Hematopoietic multipotent progenitor cell (in vitro differentiated cells): ENCODE results near the gene HSPB7. TPM values are rescaled to one million over a fixed set of nuclear protein-coding genes. Genes with fewer than 3 reads are reported as not detected.
"Not testable (repeated sequence)": the region's sequence is repeated elsewhere in the genome, so short reads cannot be mapped to it uniquely, and the experiment has no call there.

Experiments
- DNase-seq, 3 donors: peaks; one replicate each; pipeline ENCODE4 v3.0.0-alpha.2; 2011 to 2015; ENCODE audit warnings: low read depth in 2 of 3, low spot score in 2 of 3
- total RNA-seq: library from RNA; depleted of rRNA; stranded (reverse); fragments of >200 nt; gene quantifications from one replicate; pipeline ENCODE4 v1.2.3, GENCODE V29; 2012

The HSPB7 gene
- total RNA-seq, 1 donor: not detected

DNA sequence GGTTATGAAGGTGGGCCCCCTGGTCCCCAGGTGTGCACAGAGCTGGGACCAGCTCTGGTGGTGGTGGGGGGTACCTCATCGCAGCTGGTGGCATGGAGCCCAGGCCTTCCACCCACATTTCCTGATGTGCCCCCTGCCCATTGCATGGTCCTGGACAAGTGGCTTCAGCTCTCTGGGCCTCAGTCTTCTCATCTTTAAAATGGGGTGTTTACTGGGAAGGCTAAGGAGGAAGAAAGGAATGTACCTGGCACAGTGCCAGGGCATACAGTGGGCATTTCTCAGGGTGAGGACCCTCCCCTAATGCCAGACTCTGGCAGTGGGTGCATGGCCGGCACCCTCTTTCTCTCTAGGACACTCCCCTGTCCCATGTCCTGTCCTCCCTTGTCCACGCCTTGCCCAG, 33.2 kb upstream of the HSPB7 start:
- DNase-seq: no peak

DNA sequence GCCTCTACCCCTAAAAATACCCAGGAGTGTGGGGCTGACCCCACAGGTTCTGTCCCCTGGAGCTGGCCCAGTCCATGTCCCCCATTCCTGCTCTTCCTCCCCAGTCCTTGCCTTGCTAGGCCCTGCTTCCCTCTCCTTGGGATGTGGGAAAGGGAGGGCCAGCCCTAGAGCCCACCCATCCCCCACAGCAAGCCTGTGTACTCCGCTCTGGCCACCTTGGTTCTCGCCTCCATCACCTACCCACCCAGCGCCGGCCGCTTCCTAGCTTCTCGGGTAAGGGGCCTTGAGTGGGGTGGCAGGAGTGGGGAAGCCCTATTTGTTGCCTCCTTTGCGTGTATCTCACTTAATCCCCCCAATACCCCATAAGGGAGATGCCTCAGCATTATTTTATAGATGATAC, 32.5 kb upstream of the HSPB7 start:
- no peak for DNase-seq

DNA sequence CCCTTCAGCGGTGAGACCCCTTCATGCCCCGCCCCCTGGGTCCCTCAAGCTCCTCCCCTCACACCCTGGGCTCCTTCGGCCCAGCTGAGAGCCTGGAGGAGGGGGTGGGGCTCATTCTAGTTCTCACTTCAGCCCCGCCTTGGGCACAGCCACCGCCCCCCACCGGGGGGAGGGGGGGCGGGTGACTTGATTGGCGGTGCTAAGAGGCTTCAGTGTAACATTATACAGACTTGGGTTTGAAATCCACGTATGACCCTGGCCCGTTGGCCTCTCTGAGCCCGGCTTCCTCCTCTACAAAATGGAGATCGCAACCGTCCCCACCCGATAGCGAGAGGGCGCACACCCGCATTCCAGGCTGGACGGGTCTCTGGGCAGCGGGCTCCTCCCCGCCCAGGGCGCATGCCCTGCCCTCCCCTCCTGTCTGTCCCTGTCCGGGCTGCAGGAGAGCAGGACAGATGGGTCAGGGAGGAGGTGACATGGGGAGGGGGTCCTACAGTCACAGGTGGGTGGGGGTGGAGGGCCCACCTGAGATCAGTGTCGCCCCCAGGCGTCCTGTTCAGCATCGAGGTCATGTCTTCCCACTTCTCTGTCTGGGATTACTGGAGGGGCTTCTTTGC, 30.8 kb upstream of the HSPB7 start:
- DNase-seq: peak in 2 of 3 donors; percentile 87 to 89

DNA sequence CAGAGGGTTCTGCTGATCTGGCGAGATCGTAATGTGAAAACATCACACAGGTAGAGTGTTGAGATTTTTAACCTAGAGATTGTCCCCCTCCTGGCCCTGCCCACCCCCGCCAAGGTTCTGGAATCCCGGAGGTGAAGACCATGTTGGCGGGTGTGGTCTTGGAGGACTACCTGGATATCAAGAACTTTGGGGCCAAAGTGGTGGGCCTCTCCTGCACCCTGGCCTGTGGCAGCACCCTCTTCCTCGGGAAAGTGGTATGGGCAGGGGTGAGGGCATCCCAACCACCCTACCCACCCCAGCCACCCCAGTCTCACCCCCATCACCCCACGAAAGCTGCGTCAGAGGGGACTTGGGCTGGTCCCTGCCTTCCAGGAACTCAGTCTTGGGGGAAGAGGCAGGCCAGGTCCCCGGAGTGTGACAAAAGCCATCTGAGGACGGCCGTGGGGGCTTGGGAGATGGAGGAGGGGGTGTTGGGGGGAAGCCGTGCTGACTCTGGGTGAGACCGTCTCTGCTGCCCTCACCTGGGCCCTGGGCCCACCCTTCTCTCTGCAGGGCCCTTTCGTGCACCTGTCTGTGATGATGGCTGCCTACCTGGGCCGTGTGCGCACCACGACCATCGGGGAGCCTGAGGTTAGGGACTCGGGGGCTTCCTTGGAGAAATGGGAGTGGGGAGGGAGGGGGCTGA, 30.1 kb upstream of the HSPB7 start:
- DNase-seq: no peak

DNA sequence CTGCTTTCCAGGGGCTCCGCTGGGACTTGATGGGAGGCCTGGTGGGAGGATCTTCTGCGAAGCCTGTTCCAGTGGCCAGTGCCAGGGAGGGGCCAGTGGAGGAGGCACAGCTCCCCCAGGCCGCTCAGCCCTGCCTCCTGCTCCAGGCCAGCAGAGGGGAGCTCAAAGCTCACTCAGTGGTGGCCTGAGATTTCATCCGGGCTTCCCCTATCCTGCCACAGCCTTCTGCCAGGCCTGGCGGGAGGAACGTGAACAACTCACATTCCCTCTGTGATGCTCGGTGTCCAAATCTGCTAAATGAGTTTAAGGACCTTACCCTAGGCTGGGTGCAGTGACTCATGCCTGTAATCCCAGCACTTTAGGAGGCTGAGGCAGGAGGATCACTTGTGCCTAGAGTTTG, 29.0 kb upstream of the HSPB7 start:
- no peak for DNase-seq

DNA sequence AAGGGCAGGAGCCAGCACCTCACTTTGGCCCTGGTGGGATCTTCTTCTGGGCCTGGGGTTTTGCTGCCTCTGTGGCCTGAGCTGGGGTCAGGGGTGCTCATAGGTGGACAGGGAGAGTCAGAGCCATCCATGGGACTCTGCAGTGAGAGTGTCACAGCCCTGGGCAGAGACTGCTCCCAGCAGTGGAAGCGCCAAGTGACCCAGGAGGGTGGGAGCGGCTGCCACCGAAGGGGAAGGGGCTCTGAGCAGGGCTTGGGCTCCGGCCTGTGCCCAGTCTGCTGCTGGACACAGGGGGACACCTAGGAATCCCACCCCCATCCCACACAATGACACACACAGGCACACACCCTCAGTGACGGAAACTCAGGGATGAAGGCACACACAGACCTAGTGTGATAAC, 26.1 kb upstream of the HSPB7 start:
- DNase-seq: no peak

DNA sequence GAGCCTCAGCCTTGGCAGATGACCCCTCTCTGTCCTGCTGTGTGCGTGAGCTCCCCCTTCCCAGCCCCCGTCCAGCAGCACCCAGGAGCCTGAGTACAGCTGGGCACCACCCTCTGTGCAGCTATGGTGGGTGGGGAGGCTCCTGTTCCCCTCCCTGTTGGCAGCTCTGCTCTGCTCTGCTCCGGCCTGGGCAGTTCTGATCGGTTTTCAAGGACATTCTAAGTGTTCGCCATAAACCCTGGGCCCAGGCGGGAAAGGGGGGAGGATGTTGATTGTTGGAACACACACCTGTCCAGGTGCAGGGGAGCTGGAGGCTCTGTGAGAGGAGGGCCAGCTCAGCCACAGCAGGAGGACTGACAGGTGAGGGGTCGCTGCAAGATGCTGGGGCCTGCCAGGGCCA, 25.7 kb upstream of the HSPB7 start, which contains the start of gene CLCNKB:
Gene CLCNKB (plus strand): TSS at position 262 of the 400 bp plus-strand sequence. CDS start 711 bp downstream, outside the sequence.
- no peak for DNase-seq

DNA sequence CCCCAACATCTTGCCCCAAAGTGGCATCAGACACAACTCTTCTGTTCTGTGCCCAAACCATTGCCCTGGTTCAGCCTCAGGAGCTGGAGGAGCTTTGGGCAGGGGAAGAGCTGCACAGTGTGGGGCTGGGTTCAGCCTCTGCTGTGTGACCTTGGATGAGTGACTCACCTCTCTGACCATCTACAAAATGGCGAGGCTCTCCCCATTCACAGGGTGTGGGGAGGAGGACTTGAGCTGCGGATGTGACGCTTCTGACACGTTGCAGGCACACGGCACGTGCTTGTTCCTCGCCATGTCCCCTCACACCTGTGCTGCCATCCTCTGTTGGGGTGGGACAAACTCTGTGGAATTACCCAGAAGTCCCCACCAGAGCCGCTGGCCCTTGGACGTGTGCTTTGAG, 24.8 kb upstream of the HSPB7 start:
- not testable (repeated sequence) for DNase-seq

DNA sequence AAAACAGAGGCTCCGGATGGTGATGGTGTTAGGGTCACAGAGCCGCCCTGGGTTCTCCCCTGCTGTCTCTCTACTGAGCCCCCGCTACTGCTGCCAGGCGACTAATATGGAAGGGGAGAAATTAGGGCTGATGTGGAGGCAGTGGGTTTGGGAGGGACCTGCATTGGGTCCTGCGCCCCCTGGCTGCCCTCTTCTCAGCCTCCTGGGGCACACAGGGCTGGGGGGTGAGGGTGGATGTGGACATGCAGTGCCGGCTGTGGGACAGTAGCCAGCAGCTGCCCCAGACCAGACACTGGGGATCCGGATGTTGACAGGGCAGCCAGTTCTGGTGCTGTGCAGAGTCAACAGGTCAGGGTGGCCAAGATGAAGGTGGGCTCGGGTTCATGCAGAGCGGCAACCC, 24.3 kb upstream of the HSPB7 start:
- no peak for DNase-seq

DNA sequence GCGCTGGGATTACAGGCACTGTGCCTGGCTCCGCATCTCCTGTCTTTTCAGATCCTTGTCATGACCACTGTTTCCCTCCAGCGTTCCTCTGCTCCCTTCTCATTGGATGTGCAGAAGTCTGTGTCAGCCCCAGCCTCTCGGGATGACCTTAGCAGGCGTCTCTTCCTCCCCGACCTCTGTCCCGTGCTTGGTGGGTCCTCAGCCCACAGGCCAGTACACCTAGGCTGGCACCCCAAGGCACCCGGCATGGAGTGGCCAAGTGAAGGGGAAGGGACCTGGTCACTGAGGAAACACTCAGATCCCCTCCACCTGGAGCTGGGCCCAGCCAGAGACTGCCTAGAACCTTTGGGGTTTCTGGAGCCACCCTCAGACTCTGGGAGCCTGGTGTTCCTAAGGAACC, 23.4 kb upstream of the HSPB7 start:
- DNase-seq: no peak

DNA sequence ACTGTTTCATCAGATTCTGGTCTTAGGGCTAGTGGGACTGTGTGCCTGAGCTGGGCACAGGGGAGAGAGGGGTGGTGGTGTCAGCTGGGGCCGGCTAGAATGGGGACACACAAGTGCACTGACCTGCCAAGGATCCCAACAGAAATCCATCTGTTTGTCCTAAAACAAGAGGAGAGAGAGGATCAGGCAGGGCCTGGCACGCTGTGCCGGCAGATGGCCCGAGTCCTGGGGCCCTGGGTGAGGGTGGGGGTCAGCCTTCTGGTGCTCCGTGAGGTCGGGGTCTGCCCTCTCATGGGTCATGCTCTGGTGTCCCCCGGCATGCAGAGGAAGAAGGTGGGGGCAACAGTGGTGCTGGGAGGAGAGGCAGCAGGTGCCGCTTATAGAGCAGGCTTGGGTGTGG, 22.0 kb upstream of the HSPB7 start:
- not testable (repeated sequence) for DNase-seq

DNA sequence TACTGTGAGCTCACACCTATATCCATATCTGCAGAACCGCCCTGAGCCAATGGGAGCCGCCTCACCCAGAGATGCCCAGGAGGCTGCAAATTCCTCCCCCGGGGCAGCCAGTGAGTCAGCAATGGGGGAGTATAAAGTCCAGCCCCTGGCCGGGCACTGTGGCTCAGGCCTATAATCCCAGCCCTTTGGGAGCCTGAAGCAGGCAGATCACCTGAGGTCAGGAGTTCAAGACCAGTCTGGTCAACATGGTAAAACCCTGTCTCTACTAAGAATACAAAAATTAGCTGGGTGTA, 20.7 kb upstream of the HSPB7 start:
- no peak for DNase-seq

DNA sequence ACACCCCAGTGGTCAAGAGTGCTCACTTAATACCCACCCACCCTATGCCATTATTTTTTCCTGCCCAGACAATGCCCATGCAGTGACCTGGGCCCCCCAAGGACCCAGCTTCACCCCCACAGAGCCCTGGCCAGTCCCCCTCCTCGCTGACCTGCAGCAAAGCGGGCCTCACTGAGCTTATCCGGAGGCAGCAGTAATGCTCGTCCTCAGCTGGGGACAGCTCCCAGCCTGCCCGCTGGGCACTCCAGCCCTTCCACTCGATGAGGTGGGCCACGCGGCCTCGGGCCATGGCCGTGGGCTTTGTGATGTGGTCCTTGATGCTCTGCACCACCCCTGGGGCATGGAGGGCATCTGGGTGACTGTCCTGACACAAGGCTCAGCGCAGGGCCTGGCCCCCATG, 18.6 kb upstream of the HSPB7 start:
- DNase-seq: not testable (repeated sequence)

DNA sequence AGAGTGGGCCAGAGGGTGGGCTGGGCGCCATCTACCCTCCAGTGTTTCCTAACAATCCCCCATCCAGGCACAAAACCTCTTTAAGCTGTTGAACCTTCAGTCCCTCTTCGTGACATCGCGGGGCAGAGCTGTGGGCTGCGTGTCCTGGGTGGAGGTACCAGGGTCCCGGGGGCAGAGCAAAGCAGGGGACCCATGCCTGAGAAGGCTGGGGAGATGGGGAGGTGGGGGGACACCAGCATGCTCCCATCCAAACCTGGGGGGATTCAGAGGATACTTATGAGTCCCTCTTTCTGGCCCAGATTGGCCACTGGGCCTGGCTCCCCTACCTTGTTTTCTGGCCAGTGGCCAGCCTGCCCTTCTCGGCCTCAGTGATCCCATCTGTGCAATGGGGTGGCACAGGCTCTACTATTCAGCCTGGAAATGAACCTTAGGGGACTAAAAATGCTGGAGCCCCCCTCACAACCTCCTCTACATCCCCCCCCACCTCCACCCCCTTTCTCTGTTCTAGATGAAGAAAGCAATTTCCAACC, 15.3 kb upstream of the HSPB7 start:
- DNase-seq: not testable (repeated sequence)

DNA sequence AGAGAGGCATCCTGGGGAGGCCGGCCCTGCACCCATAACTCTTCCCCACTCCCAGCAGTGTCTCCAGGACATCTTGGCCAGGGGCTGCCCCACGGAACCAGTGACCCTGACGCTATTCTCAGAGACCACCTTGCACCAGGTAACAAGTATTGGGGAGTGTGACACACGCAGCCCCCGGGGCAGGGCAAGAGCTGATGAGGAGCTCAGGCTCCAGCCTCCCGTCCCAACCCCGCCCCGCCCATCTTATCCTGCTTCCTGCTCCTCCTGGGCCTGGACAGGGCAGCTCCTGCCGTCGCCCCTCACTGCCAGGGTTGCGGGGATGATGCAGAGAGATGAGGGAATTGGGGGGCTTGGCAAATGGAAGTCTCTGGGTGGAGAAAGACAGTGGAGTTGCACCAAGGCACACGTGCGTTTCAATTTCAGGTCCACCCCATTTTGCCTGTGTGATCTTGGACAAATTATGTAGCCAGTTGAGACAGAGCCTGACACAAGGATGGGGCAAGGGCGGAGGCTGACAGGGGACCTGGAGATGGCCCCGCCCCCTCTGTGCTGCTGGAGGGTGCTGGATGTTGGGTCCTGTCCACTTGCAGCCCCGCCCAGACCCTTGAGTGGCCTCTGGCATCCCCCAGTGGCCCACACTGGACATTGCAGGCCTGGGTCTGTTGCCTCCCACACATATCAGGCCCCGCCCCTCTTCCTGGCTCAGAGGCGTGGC, 14.7 kb upstream of the HSPB7 start:
- DNase-seq: peak in 2 of 3 donors; percentile 87 to 90

DNA sequence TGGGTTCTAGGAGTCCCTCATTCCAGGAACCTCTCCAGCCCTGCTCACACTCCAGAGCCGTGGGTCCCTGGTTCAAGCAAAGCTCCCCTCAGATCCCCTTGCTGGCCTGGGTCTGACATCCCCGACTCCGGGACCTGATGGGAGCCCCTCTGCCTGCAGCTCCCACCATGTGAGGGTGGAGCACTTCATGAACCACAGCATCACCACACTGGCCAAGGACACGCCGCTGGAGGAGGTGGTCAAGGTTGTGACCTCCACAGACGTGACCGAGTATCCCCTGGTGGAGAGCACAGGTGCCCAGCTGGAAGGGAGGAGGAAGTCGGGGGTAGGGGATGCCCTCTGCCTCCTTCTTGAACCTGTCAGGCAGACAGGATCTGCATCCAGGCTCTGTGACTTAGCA, 13.7 kb upstream of the HSPB7 start:
- DNase-seq: no peak

DNA sequence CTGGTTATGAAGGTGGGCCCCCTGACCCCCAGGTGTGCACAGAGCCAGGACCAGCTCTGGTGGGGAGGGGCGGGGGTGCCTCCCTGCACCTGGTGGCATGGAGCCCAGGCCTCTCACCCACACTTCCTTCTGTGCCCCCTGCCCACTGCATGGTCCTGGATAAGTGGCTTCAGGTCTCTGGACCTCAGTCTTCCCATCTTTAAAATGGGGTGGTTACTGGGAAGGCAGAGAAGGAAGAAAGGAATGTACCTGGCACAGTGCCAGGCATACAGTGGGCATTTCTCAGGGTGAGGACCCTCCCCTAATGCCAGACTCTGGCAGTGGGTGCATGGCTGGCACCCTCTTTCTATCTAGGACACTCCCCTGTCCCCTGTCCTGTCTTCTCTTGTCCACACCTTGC, 11.4 kb upstream of the HSPB7 start:
- no peak for DNase-seq

DNA sequence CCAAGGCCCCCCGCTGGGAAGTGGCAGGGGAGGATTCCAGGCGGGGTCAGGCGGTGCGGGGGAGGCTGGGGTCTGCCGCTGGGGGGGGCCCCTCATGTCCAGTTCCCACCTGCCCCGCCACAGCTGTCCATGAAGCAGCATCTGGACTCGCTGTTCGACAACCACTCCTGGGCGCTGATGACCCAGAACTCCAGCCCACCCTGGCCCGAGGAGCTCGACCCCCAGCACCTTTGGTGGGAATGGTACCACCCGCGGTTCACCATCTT, 11.1 kb upstream of the HSPB7 start:
- not testable (repeated sequence) for DNase-seq

DNA sequence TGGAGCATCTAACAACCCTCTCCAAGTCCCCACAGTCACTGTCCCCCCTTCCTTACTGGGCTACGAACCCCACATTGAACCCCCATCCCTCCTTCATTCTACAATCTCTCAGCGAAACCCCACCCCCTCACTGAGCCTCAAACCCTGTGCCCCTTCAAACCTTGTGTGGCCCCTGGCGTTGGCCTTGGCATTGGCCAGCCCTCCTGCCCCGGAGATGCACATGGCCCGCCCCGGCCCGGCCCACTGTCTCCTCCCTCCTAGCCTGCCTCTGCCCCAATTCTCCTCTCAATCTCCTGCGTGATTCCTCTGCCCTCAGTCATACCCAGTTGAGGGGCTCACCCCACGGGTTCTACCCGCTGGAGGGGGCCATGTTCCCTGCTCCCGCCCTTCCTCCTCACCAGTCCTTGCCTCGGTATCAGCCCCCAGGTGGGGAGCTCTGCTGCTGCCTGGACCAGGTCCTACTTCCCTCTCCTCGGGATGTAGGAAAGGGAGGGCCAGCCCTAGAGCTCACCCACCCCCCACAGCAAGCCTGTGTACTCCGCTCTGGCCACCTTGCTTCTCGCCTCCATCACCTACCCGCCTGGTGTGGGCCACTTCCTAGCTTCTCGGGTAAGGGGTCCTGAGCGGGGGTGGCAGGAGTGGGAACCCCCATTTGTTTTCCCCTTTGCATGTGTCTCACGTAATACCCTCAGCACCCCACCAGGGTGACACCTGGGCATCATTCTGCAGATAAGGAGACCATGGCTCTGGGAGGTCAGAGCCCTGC, 10.6 kb upstream of the HSPB7 start:
- no peak for DNase-seq

DNA sequence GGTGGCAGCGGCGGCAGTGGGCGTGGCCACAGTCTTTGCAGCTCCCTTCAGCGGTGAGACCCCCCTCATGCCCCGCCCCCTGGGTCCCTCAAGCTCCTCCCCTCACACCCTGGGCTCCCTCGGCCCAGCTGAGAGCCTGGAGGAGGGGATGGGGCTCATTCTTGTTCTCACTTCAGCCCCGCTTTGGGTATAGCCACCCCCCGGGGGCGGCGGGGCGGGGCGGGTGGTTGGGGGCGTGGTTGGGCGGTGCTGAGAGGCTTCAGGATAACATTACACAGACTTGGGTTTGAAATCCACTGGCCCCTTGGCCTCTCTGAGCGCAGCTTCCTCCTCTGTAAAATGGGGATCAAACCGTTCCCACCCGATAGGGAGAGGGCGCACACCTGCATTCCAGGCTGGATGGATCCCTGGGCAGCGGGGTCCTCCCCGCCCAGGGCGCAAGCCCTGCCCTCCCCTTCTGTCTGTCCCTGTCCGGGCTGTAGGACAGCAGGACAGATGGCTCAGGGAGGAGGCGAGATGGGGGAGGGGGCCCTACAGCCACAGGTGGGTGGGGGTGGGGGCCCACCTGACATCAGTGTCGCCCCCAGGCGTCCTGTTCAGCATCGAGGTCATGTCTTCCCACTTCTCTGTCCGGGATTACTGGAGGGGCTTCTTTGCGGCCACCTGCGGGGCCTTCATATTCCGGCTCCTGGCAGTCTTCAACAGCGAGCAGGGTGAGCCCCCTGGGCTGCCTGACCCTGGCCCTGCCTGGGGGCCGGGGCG, 9.1 kb upstream of the HSPB7 start:
- peak in 2 of 3 donors; percentile 62 to 69 for DNase-seq

DNA sequence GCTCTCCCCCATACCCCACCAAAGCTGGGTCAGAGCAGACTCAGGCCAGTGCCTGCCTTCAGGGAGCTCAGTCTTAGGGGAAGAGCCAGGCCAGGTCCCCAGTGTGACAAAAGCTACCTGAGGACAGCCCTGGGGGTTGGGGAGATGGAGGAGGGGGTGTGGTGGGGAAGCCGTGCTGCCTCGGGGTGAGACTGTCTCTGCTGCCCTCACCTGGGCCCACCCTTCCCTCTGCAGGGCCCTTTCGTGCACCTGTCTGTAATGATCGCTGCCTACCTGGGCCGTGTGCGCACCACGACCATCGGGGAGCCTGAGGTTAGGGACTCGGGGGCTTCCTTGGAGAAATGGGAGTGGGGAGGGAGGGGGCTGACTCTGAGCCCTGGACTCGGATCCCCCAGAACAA, 8.5 kb upstream of the HSPB7 start:
- not testable (repeated sequence) for DNase-seq
